Measurements from ENCODE around the gene CTTNBP2NL.

The CTTNBP2NL gene, protein sequence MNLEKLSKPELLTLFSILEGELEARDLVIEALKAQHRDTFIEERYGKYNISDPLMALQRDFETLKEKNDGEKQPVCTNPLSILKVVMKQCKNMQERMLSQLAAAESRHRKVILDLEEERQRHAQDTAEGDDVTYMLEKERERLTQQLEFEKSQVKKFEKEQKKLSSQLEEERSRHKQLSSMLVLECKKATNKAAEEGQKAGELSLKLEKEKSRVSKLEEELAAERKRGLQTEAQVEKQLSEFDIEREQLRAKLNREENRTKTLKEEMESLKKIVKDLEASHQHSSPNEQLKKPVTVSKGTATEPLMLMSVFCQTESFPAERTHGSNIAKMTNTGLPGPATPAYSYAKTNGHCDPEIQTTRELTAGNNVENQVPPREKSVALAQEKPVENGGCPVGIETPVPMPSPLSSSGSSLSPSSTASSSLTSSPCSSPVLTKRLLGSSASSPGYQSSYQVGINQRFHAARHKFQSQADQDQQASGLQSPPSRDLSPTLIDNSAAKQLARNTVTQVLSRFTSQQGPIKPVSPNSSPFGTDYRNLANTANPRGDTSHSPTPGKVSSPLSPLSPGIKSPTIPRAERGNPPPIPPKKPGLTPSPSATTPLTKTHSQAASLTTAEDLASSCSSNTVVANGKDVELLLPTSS

GRCh38 chr1:112395821-112396652 is at the start of gene CTTNBP2NL:
TSS of gene CTTNBP2NL (plus strand) at chr1:112396214. CDS start at chr1:112416166, 19,952 bp downstream.
- Histone ChIP-seq H3K36me3 (ENCODE audit: control insufficient read depth, insufficient read depth, low read length) (no peaks in the 10 kb centered on the region), H3K27ac (ENCODE audit: low read depth, low read length) (peak within 1 kb of the TSS; percentile 95), H3K4me3 (ENCODE audit: low read depth, low read length) (peak within 1 kb of the TSS; percentile 96), H3K4me1 (ENCODE audit: control insufficient read depth, insufficient read depth, low read length) (peaks cover 31% of the 10 kb centered on the region), H3K9ac (ENCODE audit: low read depth, low read length) (peak within 1 kb of the TSS; percentile 89), H3K27me3 (ENCODE audit: control insufficient read depth, insufficient read depth, low read length) (no peaks in the 10 kb centered on the region), H3K9me3 (ENCODE audit: control insufficient read depth, insufficient read depth, low read length) (no peaks in the 10 kb centered on the region)

DNA sequence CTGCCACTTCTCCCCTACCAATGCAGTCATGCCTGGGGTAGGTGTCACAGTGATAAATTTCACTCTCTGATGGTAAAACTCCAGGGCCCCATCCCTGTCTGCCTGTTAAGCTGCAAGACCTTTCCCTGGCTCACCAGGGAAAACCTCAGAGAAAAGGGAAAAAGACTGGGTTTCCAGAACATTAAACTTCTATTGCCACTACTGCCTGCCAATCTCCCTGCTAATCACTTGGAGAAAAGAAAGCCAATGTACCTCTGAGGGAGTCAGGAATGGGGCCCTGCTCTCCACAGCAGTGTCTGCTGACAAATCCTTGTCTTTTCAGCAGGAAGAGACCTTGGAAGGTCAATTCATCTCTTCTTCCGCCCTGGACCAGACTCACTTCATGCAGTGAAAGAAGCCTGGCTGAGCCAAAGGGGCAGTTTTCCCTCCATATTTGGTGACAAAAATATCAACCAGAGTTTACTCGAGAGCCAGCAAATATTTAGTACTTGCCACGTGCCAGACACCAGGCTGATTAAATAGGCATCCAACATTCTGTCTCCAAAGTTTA is 49.1 kb upstream of the CTTNBP2NL start:
- Histone ChIP-seq H3K27me3 (ENCODE audit: control insufficient read depth, insufficient read depth, low read length) (no peaks in the 10 kb centered on the region), H3K27ac (ENCODE audit: low read depth, low read length) (no peak overlapping the region), H3K9me3 (ENCODE audit: control insufficient read depth, insufficient read depth, low read length) (peaks cover 4% of the 10 kb centered on the region), H3K4me3 (ENCODE audit: low read depth, low read length) (no peak overlapping the region), H3K4me1 (ENCODE audit: control insufficient read depth, insufficient read depth, low read length) (no peaks in the 10 kb centered on the region), H3K36me3 (ENCODE audit: control insufficient read depth, insufficient read depth, low read length) (no peaks in the 10 kb centered on the region), H3K9ac (ENCODE audit: low read depth, low read length) (no peak overlapping the region)

DNA sequence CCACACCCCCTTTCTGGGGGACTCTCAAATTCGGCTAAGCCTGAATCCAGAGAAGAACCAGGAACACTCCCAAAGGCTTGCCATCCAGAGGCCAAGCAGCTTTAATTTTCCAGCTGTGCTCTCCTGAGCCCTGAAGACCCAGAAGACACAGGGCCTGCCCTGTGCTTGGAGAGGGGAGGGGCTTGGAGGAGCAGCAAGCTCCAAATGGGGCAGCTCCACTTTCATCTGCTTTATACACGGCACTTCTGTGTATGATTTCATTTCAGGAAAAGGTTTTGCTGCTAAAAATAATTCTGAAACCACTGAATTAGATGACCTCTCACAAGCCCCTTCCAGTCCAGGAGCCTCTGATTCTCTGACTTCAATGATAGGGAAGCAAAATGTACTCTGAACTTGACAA is 39.2 kb upstream of the CTTNBP2NL start:
- H3K27me3 ChIP-seq (ENCODE audit: control insufficient read depth, insufficient read depth, low read length): no peaks in the 10 kb centered on the region; the same call in 1 of the 2 replicates
- H3K9ac ChIP-seq (ENCODE audit: low read depth, low read length): no peak overlapping the region
- H3K4me1 ChIP-seq (ENCODE audit: control insufficient read depth, insufficient read depth, low read length): no peaks in the 10 kb centered on the region; the same call in 1 of the 2 replicates
- no peaks in the 10 kb centered on the region for H3K9me3 ChIP-seq (ENCODE audit: control insufficient read depth, insufficient read depth, low read length)
- H3K27ac ChIP-seq (ENCODE audit: low read depth, low read length): no peak overlapping the region
- no peak overlapping the region for H3K4me3 ChIP-seq (ENCODE audit: low read depth, low read length)
- H3K36me3 ChIP-seq (ENCODE audit: control insufficient read depth, insufficient read depth, low read length): no peaks in the 10 kb centered on the region

GRCh38 chr1:112357467-112357866 is 38.5 kb upstream of the CTTNBP2NL start:
- no peak overlapping the region for H3K4me3 ChIP-seq (ENCODE audit: low read depth, low read length)
- no peak overlapping the region for H3K9ac ChIP-seq (ENCODE audit: low read depth, low read length)
- H3K36me3 ChIP-seq (ENCODE audit: control insufficient read depth, insufficient read depth, low read length): no peaks in the 10 kb centered on the region
- no peaks in the 10 kb centered on the region; the same call in 1 of the 2 replicates for H3K27me3 ChIP-seq (ENCODE audit: control insufficient read depth, insufficient read depth, low read length)
- H3K9me3 ChIP-seq (ENCODE audit: control insufficient read depth, insufficient read depth, low read length): no peaks in the 10 kb centered on the region
- H3K4me1 ChIP-seq (ENCODE audit: control insufficient read depth, insufficient read depth, low read length): no peaks in the 10 kb centered on the region; the same call in 1 of the 2 replicates
- H3K27ac ChIP-seq (ENCODE audit: low read depth, low read length): no peak overlapping the region

DNA sequence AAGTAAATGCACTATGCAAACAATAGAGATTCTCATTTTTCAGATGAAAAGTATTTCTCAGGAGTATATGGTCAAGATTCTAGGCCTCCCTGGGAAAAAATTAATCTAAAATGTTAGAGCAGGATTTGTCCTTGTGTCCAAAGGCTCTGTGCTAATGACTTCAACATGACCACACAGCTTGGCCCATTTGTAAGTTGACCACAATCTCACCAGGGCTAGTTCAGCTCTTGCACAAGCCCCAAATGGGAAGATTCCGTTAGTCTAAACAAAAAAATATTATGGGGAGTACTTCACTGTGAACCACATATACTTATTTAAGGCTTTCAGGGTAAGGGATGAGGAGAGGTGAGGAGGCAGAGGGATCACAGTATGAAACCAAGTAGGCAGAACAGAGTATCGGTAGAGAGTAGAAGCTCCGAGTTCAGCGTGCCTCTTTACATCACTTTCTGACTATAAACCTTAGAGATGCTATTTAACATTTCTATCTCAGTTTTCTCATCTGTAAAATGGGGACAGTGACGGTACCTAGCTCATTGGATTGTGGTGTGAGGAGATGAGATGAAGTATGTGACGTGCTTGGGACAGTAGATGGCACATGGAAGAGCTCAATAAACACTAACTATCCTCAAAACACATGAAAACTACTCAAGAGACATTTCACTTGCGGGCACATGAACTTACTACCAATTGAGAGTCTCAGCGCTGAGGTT is 37.8 kb upstream of the CTTNBP2NL start:
- Histone ChIP-seq H3K36me3 (ENCODE audit: control insufficient read depth, insufficient read depth, low read length) (no peaks in the 10 kb centered on the region), H3K9me3 (ENCODE audit: control insufficient read depth, insufficient read depth, low read length) (no peaks in the 10 kb centered on the region), H3K27me3 (ENCODE audit: control insufficient read depth, insufficient read depth, low read length) (no peaks in the 10 kb centered on the region; the same call in 1 of the 2 replicates), H3K4me1 (ENCODE audit: control insufficient read depth, insufficient read depth, low read length) (no peaks in the 10 kb centered on the region; the same call in 1 of the 2 replicates), H3K9ac (ENCODE audit: low read depth, low read length) (no peak overlapping the region), H3K4me3 (ENCODE audit: low read depth, low read length) (no peak overlapping the region), H3K27ac (ENCODE audit: low read depth, low read length) (no peak overlapping the region)

DNA sequence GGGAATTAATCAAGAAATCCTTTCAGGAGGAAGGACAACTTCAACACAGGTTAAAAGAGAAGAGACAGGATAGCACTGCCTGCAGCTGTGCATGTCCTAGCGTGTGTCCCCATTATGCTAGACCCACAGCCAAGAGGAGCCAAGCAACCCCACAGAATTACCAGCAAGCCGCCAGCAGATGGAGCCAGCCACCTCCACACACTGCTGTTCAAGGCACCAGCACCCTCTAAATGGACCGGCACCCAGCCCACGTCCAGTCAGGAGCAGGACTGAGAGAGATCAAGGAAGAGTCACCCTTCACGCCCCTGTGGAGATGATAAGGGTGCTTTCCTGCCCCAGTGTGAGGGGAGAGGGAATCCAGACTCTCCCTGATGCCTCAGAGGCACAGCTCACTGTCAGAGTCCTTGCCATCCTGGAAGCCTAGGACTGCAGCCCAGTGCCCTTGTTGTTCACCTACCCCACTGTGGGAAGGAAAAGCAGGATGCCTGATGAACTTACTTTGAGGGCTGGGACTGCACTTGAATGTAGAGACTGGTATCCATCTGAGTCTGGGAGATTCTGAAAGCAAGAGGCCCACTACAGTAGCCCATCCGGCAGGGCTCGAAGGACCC is 37.1 kb upstream of the CTTNBP2NL start:
- H3K9ac ChIP-seq (ENCODE audit: low read depth, low read length): no peak overlapping the region
- no peaks in the 10 kb centered on the region for H3K9me3 ChIP-seq (ENCODE audit: control insufficient read depth, insufficient read depth, low read length)
- H3K4me3 ChIP-seq (ENCODE audit: low read depth, low read length): no peak overlapping the region
- no peaks in the 10 kb centered on the region for H3K36me3 ChIP-seq (ENCODE audit: control insufficient read depth, insufficient read depth, low read length)
- no peak overlapping the region for H3K27ac ChIP-seq (ENCODE audit: low read depth, low read length)
- no peaks in the 10 kb centered on the region; the same call in 1 of the 2 replicates for H3K27me3 ChIP-seq (ENCODE audit: control insufficient read depth, insufficient read depth, low read length)
- H3K4me1 ChIP-seq (ENCODE audit: control insufficient read depth, insufficient read depth, low read length): no peaks in the 10 kb centered on the region; the same call in 1 of the 2 replicates

GRCh38 chr1:112359961-112360767 is 35.9 kb upstream of the CTTNBP2NL start:
- H3K4me1 ChIP-seq (ENCODE audit: control insufficient read depth, insufficient read depth, low read length): no peaks in the 10 kb centered on the region; the same call in 1 of the 2 replicates
- no peak overlapping the region for H3K4me3 ChIP-seq (ENCODE audit: low read depth, low read length)
- H3K36me3 ChIP-seq (ENCODE audit: control insufficient read depth, insufficient read depth, low read length): no peaks in the 10 kb centered on the region
- H3K27ac ChIP-seq (ENCODE audit: low read depth, low read length): no peak overlapping the region
- H3K9ac ChIP-seq (ENCODE audit: low read depth, low read length): no peak overlapping the region
- no peaks in the 10 kb centered on the region for H3K9me3 ChIP-seq (ENCODE audit: control insufficient read depth, insufficient read depth, low read length)
- no peaks in the 10 kb centered on the region; the same call in 1 of the 2 replicates for H3K27me3 ChIP-seq (ENCODE audit: control insufficient read depth, insufficient read depth, low read length)

- Histone ChIP-seq H3K4me3 (ENCODE audit: low read depth, low read length) (no peak overlapping the region), H3K9me3 (ENCODE audit: control insufficient read depth, insufficient read depth, low read length) (no peaks in the 10 kb centered on the region), H3K27ac (ENCODE audit: low read depth, low read length) (no peak overlapping the region), H3K36me3 (ENCODE audit: control insufficient read depth, insufficient read depth, low read length) (no peaks in the 10 kb centered on the region), H3K4me1 (ENCODE audit: control insufficient read depth, insufficient read depth, low read length) (no peaks in the 10 kb centered on the region; the same call in 1 of the 2 replicates), H3K9ac (ENCODE audit: low read depth, low read length) (no peak overlapping the region), H3K27me3 (ENCODE audit: control insufficient read depth, insufficient read depth, low read length) (no peaks in the 10 kb centered on the region)
Observed at GRCh38 chr1:112363636-112364035, 32.4 kb upstream of the CTTNBP2NL start.

DNA sequence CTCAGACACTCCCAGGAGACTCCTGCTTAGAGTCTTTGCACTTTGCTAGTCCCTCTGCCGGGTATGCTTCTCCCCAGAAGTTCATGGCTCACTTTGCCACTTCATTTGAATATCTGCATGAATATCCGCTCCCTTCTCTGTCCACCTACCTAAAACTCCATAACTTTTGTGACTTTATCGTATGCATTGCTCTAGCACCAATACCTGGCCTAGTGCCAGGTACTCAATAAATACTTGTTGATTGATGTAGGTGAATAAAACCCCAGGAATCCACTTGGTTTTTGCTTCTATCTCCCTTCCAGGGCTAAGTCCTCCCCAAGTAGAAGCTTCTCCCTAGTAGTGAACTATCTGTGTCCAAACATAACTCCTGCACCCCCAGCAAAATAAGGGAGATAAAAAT is 27.8 kb upstream of the CTTNBP2NL start:
- Histone ChIP-seq H3K27ac (ENCODE audit: low read depth, low read length) (no peak overlapping the region), H3K27me3 (ENCODE audit: control insufficient read depth, insufficient read depth, low read length) (no peaks in the 10 kb centered on the region), H3K4me3 (ENCODE audit: low read depth, low read length) (no peak overlapping the region)

More for the DNA sequence above, 27.8 kb upstream of the CTTNBP2NL start:
- Histone ChIP-seq H3K9ac (ENCODE audit: low read depth, low read length) (no peak overlapping the region), H3K36me3 (ENCODE audit: control insufficient read depth, insufficient read depth, low read length) (no peaks in the 10 kb centered on the region), H3K9me3 (ENCODE audit: control insufficient read depth, insufficient read depth, low read length) (no peaks in the 10 kb centered on the region), H3K4me1 (ENCODE audit: control insufficient read depth, insufficient read depth, low read length) (no peaks in the 10 kb centered on the region)

Measured in HUES48 (cell line).